GM23338 (cell line): ENCODE results near the gene SIRT2. TPM values are rescaled to one million over a fixed set of nuclear protein-coding genes. Genes with fewer than 3 reads are reported as not detected.
"Not testable (repeated sequence)": the region's sequence is repeated elsewhere in the genome, so short reads cannot be mapped to it uniquely, and the experiment has no call there.

Source experiments
- ATAC-seq: fragments of 200-7000 bp; cut with Tn5 transposase; 3 replicates; pipeline ENCODE4 v1.9.1; 2020
- DNase-seq: peaks from one replicate; pipeline ENCODE4 v3.0.0-alpha.2; 2015; ENCODE audit warnings: low spot score
- H2AFZ ChIP-seq: fragments of 200-600 bp; sonication (generic); 2 replicates; pipeline ENCODE4 v1.8.0; 2016; ENCODE audit warnings: antibody characterized with exemption, mild to moderate bottlenecking, moderate library complexity
- H3F3A ChIP-seq: fragments of 200-600 bp; sonication (generic); replicated peaks from 2 replicates; pipeline ENCODE4 v1.8.0; 2017; ENCODE audit warnings: antibody characterized with exemption, mixed run types, low read depth
- H3K27ac ChIP-seq: fragments of 200-600 bp; sonication (generic); 2 replicates; pipeline ENCODE4 v1.6.1; 2016; ENCODE audit warnings: low read depth
- H3K27me3 ChIP-seq: fragments of 200-600 bp; sonication (generic); 2 replicates; pipeline ENCODE4 v1.8.0; 2016; ENCODE audit warnings: mild to moderate bottlenecking, mixed run types, moderate library complexity; ENCODE audit not compliant: insufficient read depth
- H3K36me3 ChIP-seq: fragments of 200-600 bp; sonication (generic); 2 replicates; pipeline ENCODE4 v1.8.0; 2016; ENCODE audit warnings: mild to moderate bottlenecking; ENCODE audit not compliant: insufficient read depth
- H3K4me1 ChIP-seq: fragments of 200-600 bp; sonication (generic); 2 replicates; pipeline ENCODE4 v1.8.0; 2016; ENCODE audit warnings: mild to moderate bottlenecking, moderate library complexity; ENCODE audit not compliant: insufficient read depth
- H3K4me2 ChIP-seq: fragments of 200-600 bp; sonication (generic); 2 replicates; pipeline ENCODE4 v1.7.1; 2017; ENCODE audit warnings: mixed run types
- H3K4me3 ChIP-seq: fragments of 200-600 bp; sonication (generic); 2 replicates; pipeline ENCODE4 v1.6.1; 2016; ENCODE audit warnings: mixed run types
- H3K79me2 ChIP-seq: fragments of 200-600 bp; sonication (generic); replicated peaks from 2 replicates; pipeline ENCODE4 v1.8.0; 2017; ENCODE audit warnings: mild to moderate bottlenecking; ENCODE audit not compliant: insufficient read depth
- H3K9me2 ChIP-seq: fragments of 200-600 bp; sonication (generic); 2 replicates; pipeline ENCODE4 v1.8.0; 2017; ENCODE audit not compliant: insufficient read depth
- H4K20me1 ChIP-seq: fragments of 200-600 bp; sonication (generic); replicated peaks from 2 replicates; pipeline ENCODE4 v1.8.0; 2017; ENCODE audit warnings: mild to moderate bottlenecking; ENCODE audit not compliant: insufficient read depth
- H3K27ac Mint-ChIP-seq: 2 replicates; pipeline ENCODE4 v1.8.0; 2020; ENCODE audit warnings: inconsistent platforms, mild to moderate bottlenecking, moderate library complexity, mixed read lengths
- H3K27me3 Mint-ChIP-seq: 3 replicates; pipeline ENCODE4 v1.8.0; 2022; ENCODE audit warnings: low read depth, mild to moderate bottlenecking, moderate library complexity, mixed read lengths, inconsistent platforms; ENCODE audit not compliant: insufficient read depth, poor library complexity
- H3K36me3 Mint-ChIP-seq: 3 replicates; pipeline ENCODE4 v1.8.0; 2021; ENCODE audit warnings: low read depth, mild to moderate bottlenecking, inconsistent platforms, moderate library complexity, mixed read lengths
- H3K4me1 Mint-ChIP-seq: 3 replicates; pipeline ENCODE4 v1.8.0; 2020; ENCODE audit warnings: mild to moderate bottlenecking, inconsistent platforms, mixed read lengths
- H3K4me3 Mint-ChIP-seq: 3 replicates; pipeline ENCODE4 v1.8.0; 2021; ENCODE audit warnings: moderate library complexity, mild to moderate bottlenecking, inconsistent platforms, mixed read lengths
- H3K9me3 Mint-ChIP-seq: 3 replicates; pipeline ENCODE4 v1.8.0; 2020; ENCODE audit warnings: moderate library complexity, mild to moderate bottlenecking, inconsistent platforms, mixed read lengths
- CREB1 ChIP-seq: fragments of 250-450 bp; sonication (Bioruptor Pico); IDR thresholded peaks from 2 replicates; pipeline ENCODE4 v1.5.0; 2020; ENCODE audit warnings: low read depth, mild to moderate bottlenecking, moderate library complexity
- EZH2 ChIP-seq: fragments of 200-600 bp; sonication (generic); IDR thresholded peaks from one replicate; pipeline ENCODE4 v1.8.0; 2017; ENCODE audit warnings: antibody characterized with exemption, mild to moderate bottlenecking, low read depth; ENCODE audit not compliant: unreplicated experiment
- EZH2phosphoT487 ChIP-seq: fragments of 200-600 bp; sonication (generic); IDR thresholded peaks from one replicate; pipeline ENCODE4 v1.8.1; 2018; ENCODE audit warnings: antibody characterized with exemption; ENCODE audit not compliant: unreplicated experiment
- JUNB ChIP-seq: IDR thresholded peaks from one replicate; pipeline ENCODE4 v1.6.1; 2016; ENCODE audit warnings: antibody characterized with exemption; ENCODE audit not compliant: unreplicated experiment
- NANOG ChIP-seq: IDR thresholded peaks from 2 replicates; pipeline ENCODE4 v1.6.1; 2016; ENCODE audit warnings: antibody characterized with exemption, borderline replicate concordance
- POLR2AphosphoS5 ChIP-seq: IDR thresholded peaks from 2 replicates; pipeline ENCODE4 v1.6.1; 2016; ENCODE audit warnings: antibody characterized with exemption, low read depth
- STAT1 ChIP-seq: IDR thresholded peaks from one replicate; pipeline ENCODE4 v1.6.1; 2016; ENCODE audit warnings: antibody characterized with exemption; ENCODE audit not compliant: unreplicated experiment
- ZNF114 ChIP-seq: fragments of 250-450 bp; sonication (Bioruptor Pico); IDR thresholded peaks from 2 replicates; pipeline ENCODE4 v1.5.0; 2020; ENCODE audit warnings: mild to moderate bottlenecking, moderate library complexity
- ZNF331 ChIP-seq: fragments of 250-450 bp; sonication (Bioruptor Pico); IDR thresholded peaks from 2 replicates; pipeline ENCODE4 v1.5.0; 2020; ENCODE audit warnings: low read depth, mild to moderate bottlenecking, moderate library complexity
- polyA plus RNA-seq: library from polyadenylated mRNA; unstranded; fragments of >200 nt; fragmentation: Nextera tagmentation; extraction: Ambion mirVana; gene quantifications from 2 replicates; pipeline ENCODE4 v1.2.1, GENCODE V29; 2016
- total RNA-seq: library from RNA; depleted of rRNA; stranded (reverse); fragments of >200 nt; shearing (Covaris generic); gene quantifications from 2 replicates; pipeline ENCODE4 v1.2.3, GENCODE V29; 2014
- TF ChIP-seq, protein P1 (sequence below): IDR thresholded peaks from one replicate; pipeline ENCODE4 v1.6.1; 2018; ENCODE audit warnings: antibody characterized with exemption; ENCODE audit not compliant: unreplicated experiment
- TF ChIP-seq, protein P2 (sequence below), 2 experiments: fragments of 200-600 bp in 1 of 2; sonication (generic) in 1 of 2; conservative IDR thresholded peaks; 2 replicates each; pipeline versions ENCODE4 v1.5.1 to v1.6.1; 2016 to 2017; ENCODE audit warnings: antibody characterized with exemption in 2 of 2, low read depth in 2 of 2, mild to moderate bottlenecking in 2 of 2, moderate library complexity in 1 of 2
- TF ChIP-seq, protein P3 (sequence below): fragments of 250-450 bp; sonication (Bioruptor Pico); IDR thresholded peaks from 2 replicates; pipeline ENCODE4 v1.5.0; 2020; ENCODE audit warnings: mild to moderate bottlenecking, moderate library complexity

SIRT2 gene
- total and polyA plus RNA-seq, 2 experiments from 2014 or later: 2.7 to 8.4 TPM

DNA sequence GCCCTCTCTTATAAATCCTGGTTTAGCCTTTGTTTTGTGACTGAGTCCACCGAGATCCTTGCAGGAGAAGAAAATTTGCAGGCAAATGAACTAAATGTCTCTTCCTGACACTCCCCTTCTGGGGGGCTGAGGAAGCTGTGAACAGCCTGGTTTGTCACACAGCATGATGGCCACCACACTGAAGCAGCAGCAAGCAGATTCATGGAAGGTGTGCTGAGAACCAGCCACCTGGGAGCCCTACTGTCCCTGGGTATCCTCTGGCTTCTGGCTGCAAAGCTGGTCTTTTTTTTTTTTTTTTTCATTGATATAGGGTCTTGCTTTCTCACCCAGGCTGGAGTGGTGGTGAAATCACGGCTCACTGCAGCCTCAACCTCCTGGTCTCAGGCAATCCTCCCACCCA is 42.6 kb upstream of the SIRT2 start:
- Histone ChIP-seq H3K4me1 (no peaks in the 10 kb centered on the region), H3K79me2 (no peaks in the 10 kb centered on the region), H3K27ac (no peak overlapping the region), H4K20me1 (no peaks in the 10 kb centered on the region), H3K36me3 (no peaks in the 10 kb centered on the region), H3K27me3 (no peaks in the 10 kb centered on the region), H3K4me2 (no peak overlapping the region), H3K4me3 (no peak overlapping the region), H2AFZ (no peak overlapping the region), H3K9me2 (no peaks in the 10 kb centered on the region), H3F3A (no peaks in the 10 kb centered on the region; the same call in 1 of the 2 replicates)
- Mint-ChIP-seq H3K9me3 (no peaks in the 10 kb centered on the region), H3K36me3 (peaks cover 4% of the 10 kb centered on the region), H3K4me1 (no peaks in the 10 kb centered on the region), H3K4me3 (no peak overlapping the region), H3K27me3 (peaks cover 5% of the 10 kb centered on the region), H3K27ac (no peak overlapping the region)
- no peak for TF ChIP-seq CREB1 (CRISPR knock-in tag)
- no peak for TF ChIP-seq JUNB
- TF ChIP-seq NANOG: no peak
- TF ChIP-seq STAT1: no peak
- TF ChIP-seq EZH2phosphoT487: no peak
- TF ChIP-seq, protein P1, sequence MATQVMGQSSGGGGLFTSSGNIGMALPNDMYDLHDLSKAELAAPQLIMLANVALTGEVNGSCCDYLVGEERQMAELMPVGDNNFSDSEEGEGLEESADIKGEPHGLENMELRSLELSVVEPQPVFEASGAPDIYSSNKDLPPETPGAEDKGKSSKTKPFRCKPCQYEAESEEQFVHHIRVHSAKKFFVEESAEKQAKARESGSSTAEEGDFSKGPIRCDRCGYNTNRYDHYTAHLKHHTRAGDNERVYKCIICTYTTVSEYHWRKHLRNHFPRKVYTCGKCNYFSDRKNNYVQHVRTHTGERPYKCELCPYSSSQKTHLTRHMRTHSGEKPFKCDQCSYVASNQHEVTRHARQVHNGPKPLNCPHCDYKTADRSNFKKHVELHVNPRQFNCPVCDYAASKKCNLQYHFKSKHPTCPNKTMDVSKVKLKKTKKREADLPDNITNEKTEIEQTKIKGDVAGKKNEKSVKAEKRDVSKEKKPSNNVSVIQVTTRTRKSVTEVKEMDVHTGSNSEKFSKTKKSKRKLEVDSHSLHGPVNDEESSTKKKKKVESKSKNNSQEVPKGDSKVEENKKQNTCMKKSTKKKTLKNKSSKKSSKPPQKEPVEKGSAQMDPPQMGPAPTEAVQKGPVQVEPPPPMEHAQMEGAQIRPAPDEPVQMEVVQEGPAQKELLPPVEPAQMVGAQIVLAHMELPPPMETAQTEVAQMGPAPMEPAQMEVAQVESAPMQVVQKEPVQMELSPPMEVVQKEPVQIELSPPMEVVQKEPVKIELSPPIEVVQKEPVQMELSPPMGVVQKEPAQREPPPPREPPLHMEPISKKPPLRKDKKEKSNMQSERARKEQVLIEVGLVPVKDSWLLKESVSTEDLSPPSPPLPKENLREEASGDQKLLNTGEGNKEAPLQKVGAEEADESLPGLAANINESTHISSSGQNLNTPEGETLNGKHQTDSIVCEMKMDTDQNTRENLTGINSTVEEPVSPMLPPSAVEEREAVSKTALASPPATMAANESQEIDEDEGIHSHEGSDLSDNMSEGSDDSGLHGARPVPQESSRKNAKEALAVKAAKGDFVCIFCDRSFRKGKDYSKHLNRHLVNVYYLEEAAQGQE: no peak
- no peak for TF ChIP-seq ZNF114 (CRISPR knock-in tag)
- no peak for TF ChIP-seq ZNF331 (CRISPR knock-in tag)
- TF ChIP-seq EZH2: no peak
- no peak for TF ChIP-seq POLR2AphosphoS5
- TF ChIP-seq, protein P2, sequence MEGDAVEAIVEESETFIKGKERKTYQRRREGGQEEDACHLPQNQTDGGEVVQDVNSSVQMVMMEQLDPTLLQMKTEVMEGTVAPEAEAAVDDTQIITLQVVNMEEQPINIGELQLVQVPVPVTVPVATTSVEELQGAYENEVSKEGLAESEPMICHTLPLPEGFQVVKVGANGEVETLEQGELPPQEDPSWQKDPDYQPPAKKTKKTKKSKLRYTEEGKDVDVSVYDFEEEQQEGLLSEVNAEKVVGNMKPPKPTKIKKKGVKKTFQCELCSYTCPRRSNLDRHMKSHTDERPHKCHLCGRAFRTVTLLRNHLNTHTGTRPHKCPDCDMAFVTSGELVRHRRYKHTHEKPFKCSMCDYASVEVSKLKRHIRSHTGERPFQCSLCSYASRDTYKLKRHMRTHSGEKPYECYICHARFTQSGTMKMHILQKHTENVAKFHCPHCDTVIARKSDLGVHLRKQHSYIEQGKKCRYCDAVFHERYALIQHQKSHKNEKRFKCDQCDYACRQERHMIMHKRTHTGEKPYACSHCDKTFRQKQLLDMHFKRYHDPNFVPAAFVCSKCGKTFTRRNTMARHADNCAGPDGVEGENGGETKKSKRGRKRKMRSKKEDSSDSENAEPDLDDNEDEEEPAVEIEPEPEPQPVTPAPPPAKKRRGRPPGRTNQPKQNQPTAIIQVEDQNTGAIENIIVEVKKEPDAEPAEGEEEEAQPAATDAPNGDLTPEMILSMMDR (conservative IDR thresholded peaks at IDR 0.05; ENCODE audit: low read depth in 2 of 2): no peak
- TF ChIP-seq, protein P3, sequence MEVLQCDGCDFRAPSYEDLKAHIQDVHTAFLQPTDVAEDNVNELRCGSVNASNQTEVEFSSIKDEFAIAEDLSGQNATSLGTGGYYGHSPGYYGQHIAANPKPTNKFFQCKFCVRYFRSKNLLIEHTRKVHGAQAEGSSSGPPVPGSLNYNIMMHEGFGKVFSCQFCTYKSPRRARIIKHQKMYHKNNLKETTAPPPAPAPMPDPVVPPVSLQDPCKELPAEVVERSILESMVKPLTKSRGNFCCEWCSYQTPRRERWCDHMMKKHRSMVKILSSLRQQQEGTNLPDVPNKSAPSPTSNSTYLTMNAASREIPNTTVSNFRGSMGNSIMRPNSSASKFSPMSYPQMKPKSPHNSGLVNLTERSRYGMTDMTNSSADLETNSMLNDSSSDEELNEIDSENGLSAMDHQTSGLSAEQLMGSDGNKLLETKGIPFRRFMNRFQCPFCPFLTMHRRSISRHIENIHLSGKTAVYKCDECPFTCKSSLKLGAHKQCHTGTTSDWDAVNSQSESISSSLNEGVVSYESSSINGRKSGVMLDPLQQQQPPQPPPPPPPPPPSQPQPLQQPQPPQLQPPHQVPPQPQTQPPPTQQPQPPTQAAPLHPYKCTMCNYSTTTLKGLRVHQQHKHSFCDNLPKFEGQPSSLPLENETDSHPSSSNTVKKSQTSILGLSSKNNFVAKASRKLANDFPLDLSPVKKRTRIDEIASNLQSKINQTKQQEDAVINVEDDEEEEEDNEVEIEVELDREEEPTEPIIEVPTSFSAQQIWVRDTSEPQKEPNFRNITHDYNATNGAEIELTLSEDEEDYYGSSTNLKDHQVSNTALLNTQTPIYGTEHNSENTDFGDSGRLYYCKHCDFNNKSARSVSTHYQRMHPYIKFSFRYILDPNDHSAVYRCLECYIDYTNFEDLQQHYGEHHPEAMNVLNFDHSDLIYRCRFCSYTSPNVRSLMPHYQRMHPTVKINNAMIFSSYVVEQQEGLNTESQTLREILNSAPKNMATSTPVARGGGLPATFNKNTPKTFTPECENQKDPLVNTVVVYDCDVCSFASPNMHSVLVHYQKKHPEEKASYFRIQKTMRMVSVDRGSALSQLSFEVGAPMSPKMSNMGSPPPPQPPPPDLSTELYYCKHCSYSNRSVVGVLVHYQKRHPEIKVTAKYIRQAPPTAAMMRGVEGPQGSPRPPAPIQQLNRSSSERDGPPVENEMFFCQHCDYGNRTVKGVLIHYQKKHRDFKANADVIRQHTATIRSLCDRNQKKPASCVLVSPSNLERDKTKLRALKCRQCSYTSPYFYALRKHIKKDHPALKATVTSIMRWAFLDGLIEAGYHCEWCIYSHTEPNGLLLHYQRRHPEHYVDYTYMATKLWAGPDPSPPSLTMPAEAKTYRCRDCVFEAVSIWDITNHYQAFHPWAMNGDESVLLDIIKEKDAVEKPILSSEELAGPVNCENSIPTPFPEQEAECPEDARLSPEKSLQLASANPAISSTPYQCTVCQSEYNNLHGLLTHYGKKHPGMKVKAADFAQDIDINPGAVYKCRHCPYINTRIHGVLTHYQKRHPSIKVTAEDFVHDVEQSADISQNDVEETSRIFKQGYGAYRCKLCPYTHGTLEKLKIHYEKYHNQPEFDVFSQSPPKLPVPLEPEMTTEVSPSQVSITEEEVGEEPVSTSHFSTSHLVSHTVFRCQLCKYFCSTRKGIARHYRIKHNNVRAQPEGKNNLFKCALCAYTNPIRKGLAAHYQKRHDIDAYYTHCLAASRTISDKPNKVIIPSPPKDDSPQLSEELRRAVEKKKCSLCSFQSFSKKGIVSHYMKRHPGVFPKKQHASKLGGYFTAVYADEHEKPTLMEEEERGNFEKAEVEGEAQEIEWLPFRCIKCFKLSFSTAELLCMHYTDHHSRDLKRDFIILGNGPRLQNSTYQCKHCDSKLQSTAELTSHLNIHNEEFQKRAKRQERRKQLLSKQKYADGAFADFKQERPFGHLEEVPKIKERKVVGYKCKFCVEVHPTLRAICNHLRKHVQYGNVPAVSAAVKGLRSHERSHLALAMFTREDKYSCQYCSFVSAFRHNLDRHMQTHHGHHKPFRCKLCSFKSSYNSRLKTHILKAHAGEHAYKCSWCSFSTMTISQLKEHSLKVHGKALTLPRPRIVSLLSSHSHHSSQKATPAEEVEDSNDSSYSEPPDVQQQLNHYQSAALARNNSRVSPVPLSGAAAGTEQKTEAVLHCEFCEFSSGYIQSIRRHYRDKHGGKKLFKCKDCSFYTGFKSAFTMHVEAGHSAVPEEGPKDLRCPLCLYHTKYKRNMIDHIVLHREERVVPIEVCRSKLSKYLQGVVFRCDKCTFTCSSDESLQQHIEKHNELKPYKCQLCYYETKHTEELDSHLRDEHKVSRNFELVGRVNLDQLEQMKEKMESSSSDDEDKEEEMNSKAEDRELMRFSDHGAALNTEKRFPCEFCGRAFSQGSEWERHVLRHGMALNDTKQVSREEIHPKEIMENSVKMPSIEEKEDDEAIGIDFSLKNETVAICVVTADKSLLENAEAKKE: no peak
- no peak for ATAC-seq
- DNase-seq: no peak

DNA sequence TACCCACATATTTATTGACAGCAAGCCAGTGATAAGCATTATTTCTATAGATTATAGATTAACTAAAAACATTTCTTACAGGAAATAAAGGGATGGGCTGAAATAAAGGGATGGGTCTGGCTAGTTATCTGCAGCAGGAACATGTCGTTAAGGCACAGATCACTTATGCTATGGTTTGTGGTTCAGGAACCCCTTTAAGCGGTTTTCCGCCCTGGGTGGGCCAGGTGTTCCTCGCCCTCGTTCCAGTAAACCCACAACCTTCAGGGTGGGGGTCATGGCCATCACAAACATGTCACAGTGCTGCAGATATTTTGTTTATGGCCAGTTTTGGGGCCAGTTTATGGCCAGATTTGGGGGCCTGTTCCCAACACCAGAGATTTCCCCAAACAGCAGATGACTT is 42.0 kb upstream of the SIRT2 start:
- not testable (repeated sequence) for H3K4me1 ChIP-seq, H3K27me3 Mint-ChIP-seq, H4K20me1 ChIP-seq, H3K27ac Mint-ChIP-seq, ATAC-seq, H3K27ac ChIP-seq, H2AFZ ChIP-seq, H3K36me3 ChIP-seq, H3K27me3 ChIP-seq, H3K9me3 Mint-ChIP-seq, H3K79me2 ChIP-seq, H3K4me1 Mint-ChIP-seq, H3K4me3 ChIP-seq, H3F3A ChIP-seq, H3K4me3 Mint-ChIP-seq, H3K9me2 ChIP-seq, H3K36me3 Mint-ChIP-seq, H3K4me2 ChIP-seq, DNase-seq
